Uterus (tissue), 4 donors: ENCODE measurements around the gene SIRT2. TPM values are rescaled to one million over a fixed set of nuclear protein-coding genes. Genes with fewer than 3 reads are reported as not detected.
"Not testable (repeated sequence)": the region's sequence is repeated elsewhere in the genome, so short reads cannot be mapped to it uniquely, and the experiment has no call there.

Source experiments
- DNase-seq, 2 donors: peaks; one replicate each; pipeline ENCODE4 v3.0.0-alpha.2; 2019 to 2020
- H3K27ac ChIP-seq, 2 donors: fragments of 200-600 bp; sonication (generic); 1 replicate in 1 of 2; 2 replicates in 1 of 2; pipeline ENCODE4 v1.5.1; 2016 to 2018
- H3K27me3 ChIP-seq, 2 donors: fragments of 200-600 bp; sonication (generic); one replicate each; pipeline ENCODE4 v1.5.1; 2018 to 2019; ENCODE audit warnings: control low read depth in 1 of 2
- H3K36me3 ChIP-seq, 2 donors: fragments of 200-600 bp; sonication (generic); one replicate each; pipeline ENCODE4 v1.5.1; 2019; ENCODE audit warnings: control low read depth in 1 of 2
- H3K4me1 ChIP-seq, 2 donors: fragments of 200-600 bp; sonication (generic); one replicate each; pipeline ENCODE4 v1.5.1; 2018 to 2019; ENCODE audit warnings: control low read depth in 1 of 2
- H3K4me3 ChIP-seq, 2 donors: fragments of 200-600 bp; sonication (generic); 1 replicate in 1 of 2; 2 replicates in 1 of 2; pipeline ENCODE4 v1.5.1; 2018 to 2019; ENCODE audit warnings: mild to moderate bottlenecking in 1 of 2
- H3K9me3 ChIP-seq, 2 donors: fragments of 200-600 bp; sonication (generic); one replicate each; pipeline ENCODE4 v1.5.1; 2019; ENCODE audit warnings: control low read depth in 1 of 2
- POLR2A ChIP-seq, 2 donors: fragments of 450-650 bp; IDR thresholded peaks; one replicate each; pipeline ENCODE4 v1.6.1; 2016; ENCODE audit warnings: antibody characterized with exemption in 2 of 2, mild to moderate bottlenecking in 1 of 2, moderate library complexity in 1 of 2
- intact Hi-C: fragments of 100-400 bp; cut with DNase I; formaldehyde crosslinking; loops from one replicate; pipeline ENCODE4 v1.15.1; 2023; ENCODE audit warnings: low total_unique reads
- total RNA-seq, 4 donors: library from RNA; depleted of rRNA in 3 of 4; stranded (reverse); fragments of >200 nt in 3 of 4; gene quantifications; one replicate each; pipeline versions ENCODE4 v1.1.0 to v1.2.4, GENCODE V29; 2014 to 2023
- TF ChIP-seq, protein P1 (sequence below), 4 experiments: fragments of 200-600 bp in 2 of 4; fragments of 450-650 bp in 2 of 4; sonication (generic) in 2 of 4; IDR thresholded peaks; one replicate each; pipeline ENCODE4 v1.5.1; 2016 to 2019; ENCODE audit warnings: antibody characterized with exemption in 4 of 4, mild to moderate bottlenecking in 2 of 4, moderate library complexity in 1 of 4
- donor health status: DM: yes; HTN: yes; CAD: no.

SIRT2 gene
- total RNA-seq, 4 donors from 2014 or later = 46.0 to 171 (median 80.2) TPM

DNA sequence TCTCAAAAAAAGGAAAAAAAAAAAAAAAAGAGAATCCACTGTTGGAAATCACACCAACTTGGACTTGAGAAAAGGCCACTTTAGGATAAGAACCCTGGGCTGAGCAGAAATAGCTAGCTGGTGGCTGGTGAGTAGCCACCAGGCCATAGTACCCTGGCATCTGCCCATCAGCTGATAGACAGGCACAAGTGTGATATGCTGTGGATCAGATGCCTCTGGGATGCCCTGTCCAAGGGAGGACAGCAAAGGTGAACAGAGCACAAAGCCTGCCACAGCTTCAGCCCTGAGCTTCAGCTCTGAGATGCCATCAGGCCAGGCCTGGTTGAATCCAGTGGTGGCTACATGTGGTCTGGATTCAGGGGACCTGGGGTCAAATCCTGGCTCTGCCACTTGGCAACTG is 8.7 kb downstream of the SIRT2 start:
- Histone ChIP-seq H3K4me3 (no peak overlapping the region), H3K4me1 (no peaks in the 10 kb centered on the region), H3K9me3 (no peaks in the 10 kb centered on the region), H3K27ac (no peak overlapping the region), H3K36me3 (no peaks in the 10 kb centered on the region), H3K27me3 (no peaks in the 10 kb centered on the region)
- TF ChIP-seq, protein P1, sequence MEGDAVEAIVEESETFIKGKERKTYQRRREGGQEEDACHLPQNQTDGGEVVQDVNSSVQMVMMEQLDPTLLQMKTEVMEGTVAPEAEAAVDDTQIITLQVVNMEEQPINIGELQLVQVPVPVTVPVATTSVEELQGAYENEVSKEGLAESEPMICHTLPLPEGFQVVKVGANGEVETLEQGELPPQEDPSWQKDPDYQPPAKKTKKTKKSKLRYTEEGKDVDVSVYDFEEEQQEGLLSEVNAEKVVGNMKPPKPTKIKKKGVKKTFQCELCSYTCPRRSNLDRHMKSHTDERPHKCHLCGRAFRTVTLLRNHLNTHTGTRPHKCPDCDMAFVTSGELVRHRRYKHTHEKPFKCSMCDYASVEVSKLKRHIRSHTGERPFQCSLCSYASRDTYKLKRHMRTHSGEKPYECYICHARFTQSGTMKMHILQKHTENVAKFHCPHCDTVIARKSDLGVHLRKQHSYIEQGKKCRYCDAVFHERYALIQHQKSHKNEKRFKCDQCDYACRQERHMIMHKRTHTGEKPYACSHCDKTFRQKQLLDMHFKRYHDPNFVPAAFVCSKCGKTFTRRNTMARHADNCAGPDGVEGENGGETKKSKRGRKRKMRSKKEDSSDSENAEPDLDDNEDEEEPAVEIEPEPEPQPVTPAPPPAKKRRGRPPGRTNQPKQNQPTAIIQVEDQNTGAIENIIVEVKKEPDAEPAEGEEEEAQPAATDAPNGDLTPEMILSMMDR (IDR thresholded peaks at IDR 0.05) = no peak
- DNase-seq = no peak
- intact Hi-C loops = no loop called here

DNA sequence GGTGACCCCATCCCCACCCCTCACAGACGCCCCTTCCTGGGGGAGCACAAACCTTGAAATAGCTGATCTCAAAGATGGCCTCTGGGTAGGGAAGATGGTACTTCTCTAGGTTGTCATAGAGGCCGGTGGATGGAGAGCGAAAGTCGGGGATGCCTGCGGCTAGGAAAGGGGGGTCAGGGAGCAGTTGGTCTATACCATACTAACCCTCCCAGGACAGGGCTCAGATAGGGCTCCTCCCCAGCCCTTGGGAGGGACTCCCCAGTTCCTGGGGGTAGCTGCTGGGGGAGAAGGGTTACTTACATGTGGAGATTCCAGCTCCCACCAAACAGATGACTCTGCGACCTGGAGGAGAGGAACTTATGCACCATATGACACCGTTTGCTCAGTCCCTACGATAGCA is 9.6 kb downstream of the SIRT2 start:
- DNase-seq = no peak
- H3K36me3 ChIP-seq = no peaks in the 10 kb centered on the region
- no peak for TF ChIP-seq POLR2A (IDR thresholded peaks at IDR 0.05)
- TF ChIP-seq, protein P1 (IDR thresholded peaks at IDR 0.05) = no peak
- no peaks in the 10 kb centered on the region for H3K27me3 ChIP-seq
- H3K4me1 ChIP-seq = no peaks in the 10 kb centered on the region
- intact Hi-C loops = no loop called here
- no peaks in the 10 kb centered on the region for H3K9me3 ChIP-seq
- H3K27ac ChIP-seq = no peak overlapping the region
- H3K4me3 ChIP-seq = no peak overlapping the region

DNA sequence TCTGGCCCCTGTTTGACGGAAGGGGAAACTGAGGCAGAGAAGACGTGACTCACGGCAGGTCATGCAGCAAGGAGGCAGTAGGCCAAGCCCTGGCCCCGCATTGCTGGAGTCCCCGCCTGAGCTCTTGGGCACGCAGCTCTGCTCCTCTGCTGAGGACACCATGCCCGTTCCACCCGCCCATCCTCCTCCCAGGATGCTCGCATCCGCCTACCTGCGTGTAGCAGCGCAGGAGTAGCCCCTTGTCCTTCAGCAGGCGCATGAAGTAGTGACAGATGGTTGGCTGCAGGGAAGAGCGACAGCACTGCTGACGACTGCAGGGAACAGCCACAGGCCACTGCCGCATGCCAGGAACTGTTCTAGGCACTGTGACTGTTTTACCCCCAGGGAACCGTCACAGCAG is 10.5 kb downstream of the SIRT2 start:
- no peak for DNase-seq
- no peaks in the 10 kb centered on the region for H3K9me3 ChIP-seq
- no peaks in the 10 kb centered on the region for H3K27me3 ChIP-seq
- intact Hi-C loops = no loop called here
- H3K27ac ChIP-seq = no peak overlapping the region
- no peak overlapping the region for H3K4me3 ChIP-seq
- TF ChIP-seq, protein P1 (IDR thresholded peaks at IDR 0.05) = no peak
- no peak for TF ChIP-seq POLR2A (IDR thresholded peaks at IDR 0.05)
- H3K36me3 ChIP-seq = no peaks in the 10 kb centered on the region
- H3K4me1 ChIP-seq = no peaks in the 10 kb centered on the region

DNA sequence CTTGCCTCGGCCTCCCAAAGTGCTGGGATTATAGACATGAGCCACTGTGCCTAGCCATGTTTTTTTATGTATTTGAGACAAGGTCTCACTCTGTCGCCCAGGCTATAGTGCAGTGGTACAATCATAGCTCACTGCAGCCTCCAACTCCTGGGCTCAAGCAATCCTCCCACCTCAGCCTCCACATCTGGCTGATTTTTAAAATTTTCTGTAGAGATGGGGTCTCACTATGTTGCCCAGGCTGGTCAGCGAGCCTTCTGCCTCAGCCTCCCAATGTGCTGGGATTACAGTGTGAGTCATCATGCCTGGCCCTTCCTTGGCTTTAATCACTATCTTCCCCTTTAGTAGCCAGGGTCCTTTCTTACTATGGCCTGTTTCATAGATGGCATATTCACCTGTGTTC is 14.7 kb downstream of the SIRT2 start:
- H3K27ac ChIP-seq, H3K36me3 ChIP-seq, DNase-seq, H3K4me1 ChIP-seq, H3K4me3 ChIP-seq, intact Hi-C loops, H3K27me3 ChIP-seq, H3K9me3 ChIP-seq: not testable (repeated sequence)

DNA sequence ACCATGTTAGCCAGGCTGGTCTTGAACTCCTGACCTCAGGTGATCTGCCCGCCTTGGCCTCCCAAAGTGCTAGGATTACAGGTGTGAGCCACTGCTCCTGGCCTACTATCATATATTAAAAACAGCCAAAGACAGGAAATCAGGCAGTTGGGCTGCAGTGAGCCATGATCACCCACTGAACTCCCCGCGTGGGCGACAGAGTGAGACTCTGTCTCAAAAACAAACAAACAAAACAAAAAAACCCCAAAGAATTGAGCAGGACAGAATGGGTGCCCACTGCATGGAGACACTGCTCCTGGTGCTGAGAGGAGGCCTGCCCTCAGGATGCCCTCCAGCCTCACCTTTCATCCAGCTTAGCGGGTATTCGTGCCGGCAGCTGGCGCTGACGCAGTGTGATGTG is 16.1 kb downstream of the SIRT2 start:
- Histone ChIP-seq H3K27ac (no peak overlapping the region), H3K36me3 (no peaks in the 10 kb centered on the region), H3K27me3 (no peaks in the 10 kb centered on the region), H3K4me1 (no peaks in the 10 kb centered on the region), H3K4me3 (no peak overlapping the region), H3K9me3 (no peaks in the 10 kb centered on the region)
- no peak for DNase-seq
- TF ChIP-seq, protein P1 (IDR thresholded peaks at IDR 0.05) = no peak
- no peak for TF ChIP-seq POLR2A (IDR thresholded peaks at IDR 0.05)
- intact Hi-C loops = no loop called here

DNA sequence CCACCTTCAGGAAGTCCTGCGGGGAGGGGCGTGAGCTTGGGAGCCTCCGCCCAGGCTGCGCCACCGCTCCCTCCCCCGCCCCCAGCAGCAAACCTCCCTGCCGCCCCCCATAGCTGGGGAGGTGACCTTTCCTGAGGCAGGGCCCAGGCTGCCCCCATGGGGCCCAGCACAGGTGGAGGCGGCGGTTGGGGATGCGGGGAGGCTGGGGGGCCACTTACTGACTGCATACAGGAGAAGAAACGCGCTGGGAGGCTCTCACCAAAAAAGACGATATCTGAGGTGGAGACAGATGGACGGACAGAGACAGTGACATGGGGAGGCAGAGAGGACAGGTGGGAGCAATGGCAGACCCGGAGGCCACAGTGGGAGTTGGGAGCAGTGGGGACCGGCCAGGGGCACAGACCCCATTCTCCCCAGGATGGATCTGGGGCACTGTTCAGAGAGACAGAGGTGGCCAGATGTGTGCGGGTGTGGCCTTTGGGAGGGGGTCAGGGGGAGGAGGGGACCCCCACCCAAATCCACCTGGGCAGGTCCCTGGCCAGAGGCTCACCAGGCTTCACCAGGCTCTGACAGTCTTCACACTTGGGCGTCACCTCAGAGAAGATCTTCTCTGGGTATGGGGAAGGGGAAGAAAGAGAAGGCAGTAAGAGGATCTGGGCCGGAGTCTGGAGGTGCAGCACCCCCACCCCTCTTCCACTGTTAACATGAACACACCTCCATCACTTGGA is 18.4 kb downstream of the SIRT2 start:
- TF ChIP-seq POLR2A (IDR thresholded peaks at IDR 0.05) = no peak
- TF ChIP-seq, protein P1 (IDR thresholded peaks at IDR 0.05) = no peak
- no peak for DNase-seq
- Histone ChIP-seq H3K4me3 (no peak overlapping the region), H3K27ac (no peak overlapping the region), H3K36me3 (no peaks in the 10 kb centered on the region), H3K9me3 (no peaks in the 10 kb centered on the region), H3K4me1 (no peaks in the 10 kb centered on the region), H3K27me3 (no peaks in the 10 kb centered on the region)
- intact Hi-C loops = no loop called here
